HG02763 (cell line): ENCODE data around the gene LRP10.
A peak's percentile ranks its signal among the peaks of the same experiment; 100 is the strongest.

Experiments
- ATAC-seq: cut with Tn5 transposase; IDR thresholded peaks from one replicate; pipeline ENCODE4 v1.9.1; 2021; ENCODE audit warnings: mild to moderate bottlenecking, moderate library complexity; ENCODE audit not compliant: unreplicated experiment

LRP10 gene, protein sequence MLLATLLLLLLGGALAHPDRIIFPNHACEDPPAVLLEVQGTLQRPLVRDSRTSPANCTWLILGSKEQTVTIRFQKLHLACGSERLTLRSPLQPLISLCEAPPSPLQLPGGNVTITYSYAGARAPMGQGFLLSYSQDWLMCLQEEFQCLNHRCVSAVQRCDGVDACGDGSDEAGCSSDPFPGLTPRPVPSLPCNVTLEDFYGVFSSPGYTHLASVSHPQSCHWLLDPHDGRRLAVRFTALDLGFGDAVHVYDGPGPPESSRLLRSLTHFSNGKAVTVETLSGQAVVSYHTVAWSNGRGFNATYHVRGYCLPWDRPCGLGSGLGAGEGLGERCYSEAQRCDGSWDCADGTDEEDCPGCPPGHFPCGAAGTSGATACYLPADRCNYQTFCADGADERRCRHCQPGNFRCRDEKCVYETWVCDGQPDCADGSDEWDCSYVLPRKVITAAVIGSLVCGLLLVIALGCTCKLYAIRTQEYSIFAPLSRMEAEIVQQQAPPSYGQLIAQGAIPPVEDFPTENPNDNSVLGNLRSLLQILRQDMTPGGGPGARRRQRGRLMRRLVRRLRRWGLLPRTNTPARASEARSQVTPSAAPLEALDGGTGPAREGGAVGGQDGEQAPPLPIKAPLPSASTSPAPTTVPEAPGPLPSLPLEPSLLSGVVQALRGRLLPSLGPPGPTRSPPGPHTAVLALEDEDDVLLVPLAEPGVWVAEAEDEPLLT

GRCh38 chr14:22871224-22872032 lies at the start of gene LRP10:
LRP10 (plus strand) TSS chr14:22871740; CDS start chr14:22872304, 564 bp downstream.
- peak; percentile 81 for ATAC-seq

GRCh38 chr14:22822016-22822570 lies 49.4 kb upstream of the LRP10 start:
- ATAC-seq = no peak

DNA sequence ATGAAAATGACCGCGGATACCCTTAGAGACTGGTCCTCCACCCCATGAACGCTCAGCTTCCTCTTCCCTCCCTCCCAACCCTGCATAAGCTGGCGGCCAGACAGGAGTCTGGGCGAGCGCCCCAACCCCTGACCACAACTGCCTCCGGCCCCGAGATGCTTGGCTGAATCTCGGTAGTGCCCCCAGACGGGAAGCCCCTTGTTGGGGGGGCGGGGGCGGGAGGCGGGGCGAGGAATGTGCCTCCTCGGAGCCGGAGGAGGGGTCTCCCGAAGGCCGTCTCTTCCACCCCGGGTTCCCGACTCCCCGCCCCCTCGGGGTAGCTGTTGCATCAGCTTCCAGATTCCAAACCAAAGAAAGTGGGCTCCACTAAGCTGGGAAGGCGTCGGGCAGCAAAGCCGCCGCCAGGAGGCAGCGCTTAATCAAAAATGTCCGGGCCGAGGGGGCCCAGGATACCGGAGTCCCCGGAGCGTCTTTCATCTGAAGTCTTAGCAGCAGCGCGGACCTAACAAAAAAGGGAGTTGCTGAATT lies 48.9 kb upstream of the LRP10 start:
- no peak for ATAC-seq

DNA sequence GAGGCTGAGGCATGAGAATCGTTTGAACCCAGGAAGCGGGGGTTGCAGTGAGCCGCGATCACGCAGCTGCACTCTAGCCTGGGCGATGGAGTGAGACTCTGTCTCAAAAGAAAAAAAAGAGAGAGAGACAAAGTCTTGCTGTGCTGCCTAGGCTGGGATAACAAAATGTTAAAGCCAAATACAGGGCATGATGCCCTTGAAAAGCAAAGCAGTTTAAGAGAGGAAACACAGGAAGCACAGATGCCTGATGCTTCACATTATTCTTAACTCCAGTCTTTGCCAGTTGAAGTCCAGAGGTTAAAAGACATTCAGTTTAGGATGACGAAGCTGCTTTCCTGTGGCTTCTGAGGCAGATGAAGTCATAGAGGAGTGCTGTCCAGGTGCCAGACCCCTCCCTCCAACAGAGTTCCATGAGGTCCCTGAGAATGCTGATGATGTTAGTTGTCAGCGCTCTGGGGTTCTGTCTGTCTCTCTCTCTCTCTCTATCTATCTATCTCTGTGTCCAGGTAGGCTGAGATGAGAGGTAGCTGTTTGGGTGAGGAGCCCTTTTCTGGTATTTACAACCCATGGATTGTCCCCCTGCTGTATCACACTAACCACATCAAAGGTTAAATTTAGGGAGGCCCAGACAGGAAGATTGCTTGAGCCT lies 46.7 kb upstream of the LRP10 start:
- no peak for ATAC-seq

- peak; percentile 6 for ATAC-seq
Observed at GRCh38 chr14:22829076-22829660, 42.4 kb upstream of the LRP10 start.

DNA sequence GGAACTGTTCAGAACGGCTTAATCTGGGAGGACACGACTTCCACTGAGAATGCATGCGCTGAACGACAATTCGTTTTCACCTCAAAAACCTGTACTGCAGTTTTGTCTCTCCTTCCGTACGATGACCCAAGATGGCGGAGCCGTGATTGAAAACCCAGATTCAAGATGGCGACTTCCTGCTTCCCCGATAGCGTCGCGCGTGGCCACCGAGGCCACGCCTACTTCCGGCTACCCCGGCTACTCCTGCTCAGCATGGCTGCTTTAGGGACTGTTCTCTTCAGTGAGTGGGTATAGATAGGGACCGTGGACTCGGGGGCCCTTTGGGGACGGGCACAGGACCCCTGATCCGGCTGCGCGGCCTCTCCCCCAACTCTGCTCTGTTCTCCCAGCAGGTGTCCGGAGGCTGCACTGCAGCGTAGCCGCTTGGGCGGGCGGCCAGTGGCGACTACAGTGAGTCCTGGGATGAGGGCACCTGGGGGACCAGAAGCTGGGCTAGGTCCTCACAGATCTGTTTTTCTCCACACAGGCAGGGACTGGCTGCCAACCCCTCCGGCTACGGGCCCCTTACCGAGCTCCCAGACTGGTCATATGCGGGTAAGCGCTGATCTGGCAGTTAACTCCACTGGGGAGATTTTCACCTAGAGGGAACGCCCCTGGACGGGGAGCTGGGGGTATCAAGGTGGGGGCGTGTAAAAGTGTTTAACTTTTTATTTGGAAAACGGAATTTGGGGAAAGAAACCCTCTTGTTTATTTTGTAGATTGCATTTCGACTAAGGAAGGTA lies 41.7 kb upstream of the LRP10 start, which contains the start of gene MRPL52:
TSS of gene MRPL52 (plus strand) at position 227 of the 782 bp plus-strand sequence. CDS start at position 253, 26 bp downstream.
- ATAC-seq = peak; percentile 83

DNA sequence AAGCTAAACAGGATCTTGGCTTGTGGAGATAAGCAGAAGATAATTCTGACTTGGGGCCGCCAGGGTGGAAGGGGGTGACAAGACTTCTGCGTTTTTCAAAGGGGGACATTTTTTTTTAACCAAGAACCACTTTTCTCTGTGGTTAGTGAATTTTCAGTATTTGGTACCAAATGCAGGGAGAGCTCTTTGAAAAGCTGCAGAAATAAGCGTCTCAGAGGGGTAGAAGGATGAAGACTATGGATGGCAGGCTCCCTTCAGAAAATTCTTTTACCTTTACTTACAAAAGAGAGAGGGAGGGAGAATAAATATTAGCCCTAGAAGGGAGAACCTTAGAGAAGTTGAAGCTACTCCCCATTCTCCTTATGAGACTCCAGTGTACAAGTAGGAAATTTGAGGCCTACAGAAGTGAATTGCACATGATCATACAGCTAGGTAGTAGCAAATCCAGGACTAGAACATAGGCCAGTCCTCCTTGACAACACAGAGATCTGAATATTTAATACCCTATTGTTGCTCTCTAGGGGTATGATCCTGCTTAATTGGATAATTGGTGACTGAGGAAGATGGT lies 41.0 kb upstream of the LRP10 start:
- no peak for ATAC-seq

GRCh38 chr14:22835505-22835904 lies 36.0 kb upstream of the LRP10 start:
- ATAC-seq = no peak

GRCh38 chr14:22836301-22837113 lies 35.0 kb upstream of the LRP10 start, which contains the start of gene MMP14:
MMP14 (plus strand) TSS chr14:22836585; CDS start chr14:22836818, 233 bp downstream.
- ATAC-seq = no peak

DNA sequence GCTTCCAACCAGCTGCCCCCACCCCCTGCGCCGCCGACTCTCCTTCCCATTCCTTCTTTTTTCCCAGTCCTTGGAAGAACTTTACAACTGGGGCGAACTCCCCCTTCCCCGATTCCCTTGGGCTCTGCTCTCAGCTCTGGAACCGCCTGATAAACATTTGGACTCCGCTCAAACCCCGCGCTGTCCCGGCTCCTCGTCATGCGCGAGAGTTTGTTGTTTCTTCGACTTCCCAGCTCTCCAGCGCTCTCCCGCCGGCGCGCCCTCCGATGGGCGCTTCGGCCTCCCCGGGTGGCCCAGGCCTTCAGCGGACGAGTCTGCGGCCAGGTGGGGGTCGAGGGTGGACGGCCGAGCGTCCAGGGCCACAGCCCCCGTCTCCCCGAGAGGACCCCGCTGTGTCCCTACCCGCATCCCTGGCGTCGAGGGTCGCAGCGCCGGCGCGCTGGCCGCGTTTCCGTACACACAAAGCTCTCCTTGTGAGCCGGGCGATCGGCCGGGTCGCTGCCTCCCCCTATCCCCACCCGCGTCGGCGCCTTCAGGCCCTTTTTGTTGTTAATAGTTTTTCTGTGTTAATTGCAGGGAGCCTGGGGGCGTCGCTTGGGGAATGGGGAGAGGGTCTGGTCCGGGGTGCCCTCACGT lies 34.3 kb upstream of the LRP10 start:
- ATAC-seq = no peak

DNA sequence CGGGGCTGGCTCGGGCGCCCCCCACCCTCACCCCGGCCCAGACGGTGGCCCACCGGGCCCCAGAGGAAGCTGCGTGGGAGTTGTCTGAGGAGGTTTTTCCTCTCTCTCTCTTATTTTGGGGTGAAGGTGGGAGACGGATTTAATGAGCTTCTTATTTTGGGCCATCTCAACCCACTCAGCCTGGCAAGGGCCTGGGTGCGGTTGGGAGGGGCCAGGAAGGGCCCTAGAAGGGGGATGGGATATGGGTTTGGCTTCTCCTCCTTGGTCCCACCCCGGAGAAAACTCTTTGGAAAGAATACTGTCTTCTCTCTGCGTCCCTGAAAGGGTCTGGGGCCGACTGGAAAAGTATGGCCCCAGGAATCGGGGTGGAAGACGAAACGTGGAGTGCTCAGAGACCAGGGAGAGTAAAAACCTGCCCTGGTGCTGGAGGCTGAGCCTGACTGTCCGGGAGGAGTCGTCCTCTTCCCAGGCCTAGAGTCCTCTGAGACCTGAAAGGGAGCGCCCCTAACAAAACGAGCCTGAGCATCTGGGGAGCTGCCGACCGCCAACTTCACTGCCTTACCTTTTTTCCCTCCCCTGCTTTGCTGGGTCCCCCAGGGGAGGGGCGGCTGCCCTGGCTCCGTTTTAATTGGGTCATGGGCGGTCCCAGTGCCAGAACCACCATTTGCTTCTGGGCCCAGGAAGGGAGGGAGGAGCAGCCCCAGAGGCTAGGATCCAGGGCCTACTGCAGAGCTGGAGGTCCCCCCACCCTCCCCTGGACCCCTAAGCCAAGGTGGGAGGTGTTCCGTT lies 33.6 kb upstream of the LRP10 start:
- no peak for ATAC-seq

- ATAC-seq = no peak
Observed at GRCh38 chr14:22838631-22839041, 32.9 kb upstream of the LRP10 start.

GRCh38 chr14:22839159-22839779 lies 32.3 kb upstream of the LRP10 start:
- ATAC-seq = no peak

- no peak for ATAC-seq
Observed at GRCh38 chr14:22841311-22841710, 30.2 kb upstream of the LRP10 start.

DNA sequence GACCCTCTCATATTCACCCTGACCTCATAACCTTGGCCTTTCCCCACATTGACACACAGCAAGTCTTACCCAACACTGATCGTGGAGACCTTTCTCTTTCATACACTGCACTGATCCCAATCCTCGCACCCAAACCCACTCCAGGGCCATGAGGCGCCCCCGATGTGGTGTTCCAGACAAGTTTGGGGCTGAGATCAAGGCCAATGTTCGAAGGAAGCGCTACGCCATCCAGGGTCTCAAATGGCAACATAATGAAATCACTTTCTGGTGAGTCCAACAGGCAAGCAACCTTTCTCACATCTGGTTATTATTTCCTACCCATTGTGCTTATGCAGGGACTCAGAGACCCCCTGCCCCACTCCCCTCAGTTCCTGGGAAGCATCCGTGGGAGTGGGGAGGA lies 29.8 kb upstream of the LRP10 start:
- ATAC-seq = no peak
